Fibroblast of upper back skin (primary cell): ENCODE results near the gene MUC20.
"Not testable (repeated sequence)": the region's sequence is repeated elsewhere in the genome, so short reads cannot be mapped to it uniquely, and the experiment has no call there.

Experiments used
- DNase-seq: peaks from one replicate; pipeline ENCODE4 v3.0.0-alpha.2; 2013

MUC20 gene

GRCh38 chr3:195777975-195778374 is 57.2 kb downstream of the MUC20 start:
- no peak for DNase-seq

- not testable (repeated sequence) for DNase-seq
These were observed 60.5 kb downstream of the MUC20 start for GRCh38 chr3:195781236-195781635.
